ENCODE measurements around the gene KCNH1.

The KCNH1 gene

DNA sequence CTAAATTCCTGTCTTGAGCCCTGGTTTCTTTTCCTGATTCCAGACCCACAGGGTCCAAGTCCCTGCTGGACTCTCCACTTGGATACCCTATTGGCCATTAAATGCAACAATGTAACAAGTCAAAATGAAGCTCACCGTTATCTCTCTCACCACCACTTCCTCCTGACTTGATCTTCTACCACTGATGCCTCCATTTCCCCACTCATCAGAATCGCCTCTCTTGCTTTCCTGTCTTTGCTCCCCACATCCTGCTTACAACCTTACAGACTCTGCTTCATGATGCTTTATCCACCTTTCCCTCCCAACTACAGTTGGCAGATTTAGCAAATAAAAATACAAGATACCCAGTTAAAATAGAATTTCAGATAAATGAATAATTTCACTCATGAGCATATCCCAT lies 343.8 kb downstream of the KCNH1 start (continued):
- TF ChIP-seq, protein P1, sequence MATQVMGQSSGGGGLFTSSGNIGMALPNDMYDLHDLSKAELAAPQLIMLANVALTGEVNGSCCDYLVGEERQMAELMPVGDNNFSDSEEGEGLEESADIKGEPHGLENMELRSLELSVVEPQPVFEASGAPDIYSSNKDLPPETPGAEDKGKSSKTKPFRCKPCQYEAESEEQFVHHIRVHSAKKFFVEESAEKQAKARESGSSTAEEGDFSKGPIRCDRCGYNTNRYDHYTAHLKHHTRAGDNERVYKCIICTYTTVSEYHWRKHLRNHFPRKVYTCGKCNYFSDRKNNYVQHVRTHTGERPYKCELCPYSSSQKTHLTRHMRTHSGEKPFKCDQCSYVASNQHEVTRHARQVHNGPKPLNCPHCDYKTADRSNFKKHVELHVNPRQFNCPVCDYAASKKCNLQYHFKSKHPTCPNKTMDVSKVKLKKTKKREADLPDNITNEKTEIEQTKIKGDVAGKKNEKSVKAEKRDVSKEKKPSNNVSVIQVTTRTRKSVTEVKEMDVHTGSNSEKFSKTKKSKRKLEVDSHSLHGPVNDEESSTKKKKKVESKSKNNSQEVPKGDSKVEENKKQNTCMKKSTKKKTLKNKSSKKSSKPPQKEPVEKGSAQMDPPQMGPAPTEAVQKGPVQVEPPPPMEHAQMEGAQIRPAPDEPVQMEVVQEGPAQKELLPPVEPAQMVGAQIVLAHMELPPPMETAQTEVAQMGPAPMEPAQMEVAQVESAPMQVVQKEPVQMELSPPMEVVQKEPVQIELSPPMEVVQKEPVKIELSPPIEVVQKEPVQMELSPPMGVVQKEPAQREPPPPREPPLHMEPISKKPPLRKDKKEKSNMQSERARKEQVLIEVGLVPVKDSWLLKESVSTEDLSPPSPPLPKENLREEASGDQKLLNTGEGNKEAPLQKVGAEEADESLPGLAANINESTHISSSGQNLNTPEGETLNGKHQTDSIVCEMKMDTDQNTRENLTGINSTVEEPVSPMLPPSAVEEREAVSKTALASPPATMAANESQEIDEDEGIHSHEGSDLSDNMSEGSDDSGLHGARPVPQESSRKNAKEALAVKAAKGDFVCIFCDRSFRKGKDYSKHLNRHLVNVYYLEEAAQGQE (tag by site-specific recombination; IDR thresholded peaks at IDR 0.05) = no peak
- TF ChIP-seq ZNF610 (tag by site-specific recombination; IDR thresholded peaks at IDR 0.05; ENCODE audit: borderline replicate concordance) (no peak), HOXC10 (CRISPR knock-in tag; IDR thresholded peaks at IDR 0.05) (no peak), ZNF623 (tag by site-specific recombination; IDR thresholded peaks at IDR 0.05) (no peak), ZNF555 (tag by site-specific recombination; conservative IDR thresholded peaks at IDR 0.05) (no peak), GLI2 (tag by site-specific recombination; IDR thresholded peaks at IDR 0.05; ENCODE audit: borderline replicate concordance, low read depth) (no peak), ZNF16 (tag by site-specific recombination; IDR thresholded peaks at IDR 0.05; ENCODE audit: low read depth) (no peak), ZIC2 (tag by site-specific recombination; IDR thresholded peaks at IDR 0.05) (no peak), ZNF146 (tag by site-specific recombination; IDR thresholded peaks at IDR 0.05) (no peak), ZNF133 (tag by site-specific recombination; IDR thresholded peaks at IDR 0.05) (no peak), ZNF24 (tag by site-specific recombination; IDR thresholded peaks at IDR 0.05) (no peak), ZNF76 (tag by site-specific recombination; IDR thresholded peaks at IDR 0.05; ENCODE audit: borderline replicate concordance, low read depth) (no peak)
- TF ChIP-seq, protein P2, sequence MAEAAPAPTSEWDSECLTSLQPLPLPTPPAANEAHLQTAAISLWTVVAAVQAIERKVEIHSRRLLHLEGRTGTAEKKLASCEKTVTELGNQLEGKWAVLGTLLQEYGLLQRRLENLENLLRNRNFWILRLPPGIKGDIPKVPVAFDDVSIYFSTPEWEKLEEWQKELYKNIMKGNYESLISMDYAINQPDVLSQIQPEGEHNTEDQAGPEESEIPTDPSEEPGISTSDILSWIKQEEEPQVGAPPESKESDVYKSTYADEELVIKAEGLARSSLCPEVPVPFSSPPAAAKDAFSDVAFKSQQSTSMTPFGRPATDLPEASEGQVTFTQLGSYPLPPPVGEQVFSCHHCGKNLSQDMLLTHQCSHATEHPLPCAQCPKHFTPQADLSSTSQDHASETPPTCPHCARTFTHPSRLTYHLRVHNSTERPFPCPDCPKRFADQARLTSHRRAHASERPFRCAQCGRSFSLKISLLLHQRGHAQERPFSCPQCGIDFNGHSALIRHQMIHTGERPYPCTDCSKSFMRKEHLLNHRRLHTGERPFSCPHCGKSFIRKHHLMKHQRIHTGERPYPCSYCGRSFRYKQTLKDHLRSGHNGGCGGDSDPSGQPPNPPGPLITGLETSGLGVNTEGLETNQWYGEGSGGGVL (tag by site-specific recombination; IDR thresholded peaks at IDR 0.05) = no peak

DNA sequence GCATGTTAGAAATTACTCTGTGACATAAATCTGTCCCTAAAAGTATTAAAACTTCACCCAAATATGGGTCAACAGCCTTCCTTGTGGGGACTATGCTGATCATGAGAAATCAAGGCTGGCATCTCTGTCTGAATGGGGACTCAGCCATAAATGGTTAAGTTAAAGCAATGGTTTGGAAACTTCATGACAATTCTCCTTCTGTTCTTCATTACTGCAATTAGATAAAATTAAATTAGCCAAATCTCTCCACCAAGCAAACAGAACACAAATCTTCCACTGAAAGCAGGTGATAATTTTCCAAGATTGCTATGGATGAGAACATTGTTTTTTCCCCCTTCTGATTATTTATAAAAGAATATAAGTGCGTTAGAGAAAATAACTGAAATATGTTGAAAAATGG lies 346.1 kb downstream of the KCNH1 start:
- no peak overlapping the region for H3K27ac ChIP-seq (ENCODE audit: extremely low read depth, low read depth, low read length)
- H3K36me3 ChIP-seq (ENCODE audit: control insufficient read depth in 2 of 2, insufficient read depth in 1 of 2, low read length in 2 of 2) = no peaks in the 10 kb centered on the region
- no peaks in the 10 kb centered on the region for H3K4me1 ChIP-seq (ENCODE audit: control insufficient read depth, insufficient read depth, low read length)
- H3K4me3 ChIP-seq (ENCODE audit: low read depth, low read length) = no peak overlapping the region
- H3K9me3 ChIP-seq (ENCODE audit: control insufficient read depth, insufficient read depth, low read depth, low read length) = no peaks in the 10 kb centered on the region
- POLR2A ChIA-PET = no interaction called here
- TF ChIP-seq, protein P3, sequence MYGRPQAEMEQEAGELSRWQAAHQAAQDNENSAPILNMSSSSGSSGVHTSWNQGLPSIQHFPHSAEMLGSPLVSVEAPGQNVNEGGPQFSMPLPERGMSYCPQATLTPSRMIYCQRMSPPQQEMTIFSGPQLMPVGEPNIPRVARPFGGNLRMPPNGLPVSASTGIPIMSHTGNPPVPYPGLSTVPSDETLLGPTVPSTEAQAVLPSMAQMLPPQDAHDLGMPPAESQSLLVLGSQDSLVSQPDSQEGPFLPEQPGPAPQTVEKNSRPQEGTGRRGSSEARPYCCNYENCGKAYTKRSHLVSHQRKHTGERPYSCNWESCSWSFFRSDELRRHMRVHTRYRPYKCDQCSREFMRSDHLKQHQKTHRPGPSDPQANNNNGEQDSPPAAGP (tag by site-specific recombination; IDR thresholded peaks at IDR 0.05) = no peak
- TF ChIP-seq, protein P4, sequence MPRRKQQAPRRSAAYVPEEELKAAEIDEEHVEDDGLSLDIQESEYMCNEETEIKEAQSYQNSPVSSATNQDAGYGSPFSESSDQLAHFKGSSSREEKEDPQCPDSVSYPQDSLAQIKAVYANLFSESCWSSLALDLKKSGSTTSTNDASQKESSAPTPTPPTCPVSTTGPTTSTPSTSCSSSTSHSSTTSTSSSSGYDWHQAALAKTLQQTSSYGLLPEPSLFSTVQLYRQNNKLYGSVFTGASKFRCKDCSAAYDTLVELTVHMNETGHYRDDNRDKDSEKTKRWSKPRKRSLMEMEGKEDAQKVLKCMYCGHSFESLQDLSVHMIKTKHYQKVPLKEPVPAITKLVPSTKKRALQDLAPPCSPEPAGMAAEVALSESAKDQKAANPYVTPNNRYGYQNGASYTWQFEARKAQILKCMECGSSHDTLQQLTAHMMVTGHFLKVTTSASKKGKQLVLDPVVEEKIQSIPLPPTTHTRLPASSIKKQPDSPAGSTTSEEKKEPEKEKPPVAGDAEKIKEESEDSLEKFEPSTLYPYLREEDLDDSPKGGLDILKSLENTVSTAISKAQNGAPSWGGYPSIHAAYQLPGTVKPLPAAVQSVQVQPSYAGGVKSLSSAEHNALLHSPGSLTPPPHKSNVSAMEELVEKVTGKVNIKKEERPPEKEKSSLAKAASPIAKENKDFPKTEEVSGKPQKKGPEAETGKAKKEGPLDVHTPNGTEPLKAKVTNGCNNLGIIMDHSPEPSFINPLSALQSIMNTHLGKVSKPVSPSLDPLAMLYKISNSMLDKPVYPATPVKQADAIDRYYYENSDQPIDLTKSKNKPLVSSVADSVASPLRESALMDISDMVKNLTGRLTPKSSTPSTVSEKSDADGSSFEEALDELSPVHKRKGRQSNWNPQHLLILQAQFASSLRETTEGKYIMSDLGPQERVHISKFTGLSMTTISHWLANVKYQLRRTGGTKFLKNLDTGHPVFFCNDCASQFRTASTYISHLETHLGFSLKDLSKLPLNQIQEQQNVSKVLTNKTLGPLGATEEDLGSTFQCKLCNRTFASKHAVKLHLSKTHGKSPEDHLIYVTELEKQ (tag by site-specific recombination; IDR thresholded peaks at IDR 0.05; ENCODE audit: borderline replicate concordance) = no peak
- no peak for TF ChIP-seq ZNF37A (tag by site-specific recombination; IDR thresholded peaks at IDR 0.05)
- no peak for TF ChIP-seq ZFP41 (tag by site-specific recombination; IDR thresholded peaks at IDR 0.05; ENCODE audit: borderline replicate concordance)
- no peak for TF ChIP-seq ZNF626 (tag by site-specific recombination; IDR thresholded peaks at IDR 0.05)
- CTCF ChIA-PET = no interaction called here

Measured in HEK293 (cell line).